PC-3 (cell line): ENCODE measurements around the gene ZNF564. TPM values are rescaled to one million over a fixed set of nuclear protein-coding genes. Genes with fewer than 3 reads are reported as not detected.

ENCODE experiments used
- ATAC-seq: fragments of 200-7000 bp; cut with Tn5 transposase; 2 replicates; pipeline ENCODE4 v1.9.1; 2020; ENCODE audit warnings: mild to moderate bottlenecking, moderate library complexity
- BruUV-seq: library from RNA; stranded (reverse); fragments of 400-500 nt; replicated peaks from 2 replicates; lab custom pipeline; 2021; lab: Mats Ljungman, UMichigan
- CTCF ChIA-PET: fragments of 300-600 bp; sonication (Branson Sonifier 250); formaldehyde crosslinking; loops from one replicate; lab custom pipeline; 2022; ENCODE audit warnings: antibody characterized with exemption; lab: Charles Lee
- POLR2A ChIA-PET: fragments of 300-600 bp; sonication (Branson Sonifier 250); formaldehyde crosslinking; loops from one replicate; lab custom pipeline; 2022; ENCODE audit warnings: antibody characterized with exemption; ENCODE audit not compliant: unreplicated experiment; lab: Charles Lee
- DNase-seq: peaks from one replicate; pipeline ENCODE4 v3.0.0-alpha.2; 2015
- H2AFZ ChIP-seq: fragments of 300-600 bp; sonication (generic); 2 replicates; pipeline ENCODE4 v1.6.0; 2016; ENCODE audit warnings: antibody characterized with exemption, low read length
- H3F3A ChIP-seq: fragments of 300-600 bp; sonication (generic); one replicate; pipeline ENCODE4 v1.6.0; 2017; ENCODE audit warnings: antibody characterized with exemption, low read length, control low read depth, mild to moderate bottlenecking; ENCODE audit not compliant: unreplicated experiment
- H3K27ac ChIP-seq: fragments of 300-600 bp; sonication (generic); 2 replicates; pipeline ENCODE4 v1.5.1; 2016; ENCODE audit warnings: mild to moderate bottlenecking, low read length
- H3K27me3 ChIP-seq: fragments of 300-600 bp; sonication (generic); 2 replicates; pipeline ENCODE4 v1.6.1; 2016; ENCODE audit warnings: low read length, mixed read lengths
- H3K36me3 ChIP-seq: fragments of 300-600 bp; sonication (generic); 2 replicates; pipeline ENCODE4 v1.6.1; 2016; ENCODE audit warnings: low read depth, mixed run types, low read length, mixed read lengths
- H3K4me1 ChIP-seq: fragments of 300-600 bp; sonication (generic); 2 replicates; pipeline ENCODE4 v1.5.1; 2016; ENCODE audit warnings: low read length; ENCODE audit not compliant: insufficient read depth
- H3K4me2 ChIP-seq: fragments of 300-600 bp; sonication (generic); 2 replicates; pipeline ENCODE4 v1.6.0; 2016; ENCODE audit warnings: low read length
- H3K4me3 ChIP-seq: fragments of 300-600 bp; sonication (generic); 2 replicates; pipeline ENCODE4 v1.5.1; 2016; ENCODE audit warnings: mild to moderate bottlenecking, low read length, mixed read lengths
- H3K79me2 ChIP-seq: fragments of 300-600 bp; sonication (generic); 2 replicates; pipeline ENCODE4 v1.6.1; 2017; ENCODE audit warnings: low read length, mixed read lengths
- H3K9ac ChIP-seq: fragments of 300-600 bp; sonication (generic); 2 replicates; pipeline ENCODE4 v1.6.0; 2016; ENCODE audit warnings: mild to moderate bottlenecking, low read length
- H3K9me2 ChIP-seq: fragments of 300-600 bp; sonication (generic); replicated peaks from 2 replicates; pipeline ENCODE4 v1.6.1; 2016; ENCODE audit warnings: mixed run types, low read length, mixed read lengths
- H3K9me3 ChIP-seq: fragments of 300-600 bp; sonication (generic); 2 replicates; pipeline ENCODE4 v1.6.1; 2016; ENCODE audit warnings: low read length, mixed read lengths
- H4K20me1 ChIP-seq: fragments of 300-600 bp; sonication (generic); 2 replicates; pipeline ENCODE4 v1.6.1; 2016; ENCODE audit warnings: low read length, mixed read lengths
- CTCF ChIP-seq: fragments of 300-600 bp; sonication (generic); conservative IDR thresholded peaks from 2 replicates; pipeline ENCODE4 v1.5.1; 2017; ENCODE audit warnings: antibody characterized with exemption, low read depth, mild to moderate bottlenecking, low read length
- EZH2 ChIP-seq: fragments of 300-600 bp; sonication (generic); IDR thresholded peaks from one replicate; pipeline ENCODE4 v1.6.1; 2017; ENCODE audit warnings: antibody characterized with exemption, mild to moderate bottlenecking, low read length; ENCODE audit not compliant: unreplicated experiment
- EZH2phosphoT487 ChIP-seq: fragments of 300-600 bp; sonication (generic); IDR thresholded peaks from 2 replicates; pipeline ENCODE4 v1.6.1; 2018; ENCODE audit warnings: mild to moderate bottlenecking, antibody characterized with exemption, low read length, borderline replicate concordance
- intact Hi-C: fragments of 100-400 bp; cut with micrococcal nuclease; formaldehyde crosslinking; loops from 2 replicates; pipeline ENCODE4 v1.9.0; 2023
- total RNA-seq: library from RNA; depleted of rRNA; stranded (reverse); fragments of >200 nt; gene quantifications from 2 replicates; pipeline ENCODE4 v1.2.3, GENCODE V29; 2014

The ZNF564 gene
- total RNA-seq, 1 experiment from 2014 or later, result 3.8 TPM

- Histone ChIP-seq H3K9me3 (peaks cover 22% of the 10 kb centered on the region), H3K27ac (no peak overlapping the region), H3F3A (no peaks in the 10 kb centered on the region), H3K4me2 (no peak overlapping the region), H3K4me3 (no peak overlapping the region), H3K27me3 (no peaks in the 10 kb centered on the region), H3K9me2 (no peaks in the 10 kb centered on the region), H3K79me2 (peaks cover 55% of the 10 kb centered on the region), H3K9ac (no peak overlapping the region), H3K4me1 (no peaks in the 10 kb centered on the region), H3K36me3 (peaks cover 78% of the 10 kb centered on the region), H2AFZ (no peak overlapping the region), H4K20me1 (no peaks in the 10 kb centered on the region)
- TF ChIP-seq CTCF (no peak), EZH2 (no peak), EZH2phosphoT487 (no peak)
- intact Hi-C loops, result no loop called here
- POLR2A ChIA-PET, result no interaction called here
- no TSS peak for BruUV-seq
- ATAC-seq (no peak), DNase-seq (no peak)
- CTCF ChIA-PET, result no interaction called here
Observed at GRCh38 chr19:12545267-12545666, 6.0 kb downstream of the ZNF564 start.

GRCh38 chr19:12544401-12544876, 6.8 kb downstream of the ZNF564 start:
- ATAC-seq (no peak), DNase-seq (no peak)
- no peak for TF ChIP-seq EZH2
- no peak for TF ChIP-seq EZH2phosphoT487
- no peak for TF ChIP-seq CTCF
- no peaks in the 10 kb centered on the region for H3K9me2 ChIP-seq
- no peaks in the 10 kb centered on the region for H3K4me1 ChIP-seq
- intact Hi-C loops, result no loop called here
- ChIA-PET POLR2A (no interaction called here), CTCF (no interaction called here)
- H3K4me2 ChIP-seq, result no peak overlapping the region
- H3K9me3 ChIP-seq, result peaks cover 27% of the 10 kb centered on the region
- no peak overlapping the region for H3K27ac ChIP-seq
- H3K27me3 ChIP-seq, result no peaks in the 10 kb centered on the region
- no peaks in the 10 kb centered on the region for H4K20me1 ChIP-seq
- no peak overlapping the region for H3K9ac ChIP-seq
- no peak overlapping the region for H2AFZ ChIP-seq
- peaks cover 47% of the 10 kb centered on the region for H3K79me2 ChIP-seq
- peaks cover 83% of the 10 kb centered on the region for H3K36me3 ChIP-seq
- H3K4me3 ChIP-seq, result no peak overlapping the region
- H3F3A ChIP-seq, result no peaks in the 10 kb centered on the region
- BruUV-seq, result no TSS peak

GRCh38 chr19:12543855-12544254, 7.4 kb downstream of the ZNF564 start:
- Histone ChIP-seq H4K20me1 (no peaks in the 10 kb centered on the region), H3F3A (no peaks in the 10 kb centered on the region), H3K9me2 (no peaks in the 10 kb centered on the region), H3K4me3 (no peak overlapping the region), H3K79me2 (peaks cover 41% of the 10 kb centered on the region), H3K9me3 (peaks cover 24% of the 10 kb centered on the region), H3K27me3 (no peaks in the 10 kb centered on the region), H3K9ac (no peak overlapping the region), H3K36me3 (peaks cover 82% of the 10 kb centered on the region), H3K27ac (no peak overlapping the region), H3K4me1 (no peaks in the 10 kb centered on the region), H3K4me2 (no peak overlapping the region), H2AFZ (no peak overlapping the region)
- CTCF ChIA-PET, result no interaction called here
- no peak for TF ChIP-seq EZH2
- POLR2A ChIA-PET, result no interaction called here
- BruUV-seq, result no TSS peak
- intact Hi-C loops, result no loop called here
- DNase-seq (no peak), ATAC-seq (no peak)
